Measurements from ENCODE around the gene LRRTM4. TPM values are rescaled to one million over a fixed set of nuclear protein-coding genes. Genes with fewer than 3 reads are reported as not detected.

LRRTM4 gene
- total RNA-seq, 1 experiment from 2014 or later, result 12.0 TPM

DNA sequence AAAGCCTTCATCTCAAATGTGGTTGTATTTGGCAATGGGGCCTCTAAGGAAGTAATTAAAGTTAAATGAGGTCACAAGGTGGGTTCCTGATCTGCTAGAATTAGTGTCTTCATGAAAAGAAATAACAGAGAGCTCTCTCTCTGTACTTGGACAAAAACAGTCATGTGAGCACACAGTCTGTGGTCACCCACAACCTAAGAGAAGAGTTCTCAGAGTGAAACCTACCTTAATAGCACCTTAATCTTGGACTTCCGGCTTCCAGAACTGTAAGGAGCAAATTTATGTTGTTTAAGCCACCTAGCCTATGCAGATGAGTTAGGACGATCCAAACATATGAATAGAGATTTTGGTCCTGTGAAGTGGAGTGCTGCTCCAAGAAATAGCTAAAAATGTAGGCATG lies 758.9 kb downstream of the LRRTM4 start:
- Histone ChIP-seq H3K79me1 (ENCODE audit: insufficient read depth, low read depth, low read length, poor library complexity, severe bottlenecking) (no peaks in the 10 kb centered on the region), H3K4me1 (ENCODE audit: insufficient read depth, low read length) (peaks cover 2% of the 10 kb centered on the region; the same call in 1 of the 2 replicates), H4K20me1 (ENCODE audit: control insufficient read depth, insufficient read depth, insufficient read length) (no peaks in the 10 kb centered on the region), H2AFZ (ENCODE audit: low read length) (no peak overlapping the region), H3K23ac (ENCODE audit: insufficient read length, low read depth, low read length) (no peak overlapping the region), H3K18ac (ENCODE audit: insufficient read length, low read depth, low read length) (no peak overlapping the region), H3K4ac (ENCODE audit: low read depth, low read length) (no peak overlapping the region), H2BK20ac (ENCODE audit: low read depth, low read length, poor library complexity, severe bottlenecking) (no peak overlapping the region), H3K9me3 (ENCODE audit: control insufficient read depth, low read depth, low read length) (no peaks in the 10 kb centered on the region), H3T11ph (ENCODE audit: low read length) (no peak overlapping the region), H4K91ac (ENCODE audit: insufficient read length, low read depth, low read length) (no peak overlapping the region), H4K5ac (ENCODE audit: insufficient read length, low read depth, low read length) (no peak overlapping the region), H4K8ac (replicated peaks; ENCODE audit: insufficient read length, low read depth, low read length) (no peak overlapping the region), H3K9ac (ENCODE audit: extremely low read depth, insufficient read length, low read length) (no peak overlapping the region), H3K56ac (ENCODE audit: insufficient read length, low read depth, low read length) (no peak overlapping the region), H3K23me2 (ENCODE audit: insufficient read length, low read depth, low read length, poor library complexity, severe bottlenecking) (no peaks in the 10 kb centered on the region), H3K27ac (ENCODE audit: insufficient read length, low read depth, low read length) (no peak overlapping the region), H2BK120ac (ENCODE audit: low read depth, low read length, poor library complexity, severe bottlenecking) (no peak overlapping the region), H3K79me2 (ENCODE audit: insufficient read depth, low read length) (no peaks in the 10 kb centered on the region), H3K14ac (ENCODE audit: insufficient read depth, low read length) (no peak overlapping the region), H2BK5ac (ENCODE audit: insufficient read length, low read length) (no peak overlapping the region), H2BK12ac (ENCODE audit: insufficient read length, low read depth, low read length) (no peak overlapping the region), H2AK5ac (ENCODE audit: insufficient read length, low read length) (no peak overlapping the region), H3K4me2 (ENCODE audit: insufficient read depth, insufficient read length, low read length) (no peak overlapping the region), H3K27me3 (ENCODE audit: insufficient read depth, low read length) (no peaks in the 10 kb centered on the region), H2BK15ac (ENCODE audit: low read depth, low read length) (no peak overlapping the region)
- no peaks in the 10 kb centered on the region for H3K9me3 Mint-ChIP-seq
- no peak for TF ChIP-seq CTCF (conservative IDR thresholded peaks at IDR 0.05)
- no peak overlapping the region for H3K27ac Mint-ChIP-seq
- no peak for DNase-seq
- peaks cover 10 to 16% of the 10 kb centered on the region in 2 experiments for H3K4me1 Mint-ChIP-seq
- no peaks in the 10 kb centered on the region for H3K27me3 Mint-ChIP-seq (ENCODE audit: low read depth)
- no peak overlapping the region for H3K4me3 Mint-ChIP-seq
- no peaks in the 10 kb centered on the region for H3K36me3 Mint-ChIP-seq (ENCODE audit: insufficient read depth in 1 of 3, low read depth in 3 of 3)
- no CpG with 5 or more reads among the region's 2 CpGs for WGBS (ENCODE audit: extremely low coverage, insufficient read length, low lambda C conversion rate)
